ENCODE measurements around the gene PAQR6.

- TF ChIP-seq POLR2A (IDR thresholded peaks at IDR 0.05) (no peak), POLR2AphosphoS5 (IDR thresholded peaks at IDR 0.05; ENCODE audit: insufficient read depth in 1 of 2, low read depth in 1 of 2) (no peak), CTCF (IDR thresholded peaks at IDR 0.05) (no peak)
Measured at GRCh38 chr1:156258859-156259258, 11.0 kb upstream of the PAQR6 start.
